ENCODE results near the gene RHBDD3.

DNA sequence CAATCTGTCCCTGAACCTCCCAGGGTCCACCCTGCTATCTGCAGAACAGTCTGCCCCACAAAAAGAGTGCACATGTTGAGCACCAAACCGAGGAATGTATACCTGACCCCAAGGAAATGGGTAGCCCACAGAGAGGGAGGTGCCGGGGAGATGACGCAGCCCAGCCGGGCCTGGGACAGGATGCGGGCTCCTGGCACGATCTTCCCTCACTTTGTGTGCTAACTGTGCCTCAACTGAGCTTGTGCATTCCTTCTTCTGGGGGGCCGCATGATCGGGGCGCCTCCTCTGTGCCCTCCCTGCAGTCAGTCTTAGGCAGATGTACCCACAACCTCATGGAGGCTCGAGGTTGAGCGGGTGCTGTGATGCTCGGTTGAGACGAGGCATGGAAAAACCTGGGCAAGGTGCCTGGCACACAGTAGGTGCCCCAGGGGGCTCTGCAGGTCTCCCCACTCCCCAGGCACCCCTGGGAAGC, 41.0 kb upstream of the RHBDD3 start:
- TF ChIP-seq CTCF (IDR thresholded peaks at IDR 0.05) (no peak), POLR2A (IDR thresholded peaks at IDR 0.05) (no peak)
